GM12874 (cell line): Measurements from ENCODE around the gene MYBBP1A.

Source experiments
- CTCF ChIP-seq: IDR thresholded peaks from 2 replicates; pipeline ENCODE4 v1.5.1; 2011; ENCODE audit warnings: low read depth, mild to moderate bottlenecking, control low read depth, low read length, moderate library complexity; ENCODE audit not compliant: insufficient read depth

Gene MYBBP1A

DNA sequence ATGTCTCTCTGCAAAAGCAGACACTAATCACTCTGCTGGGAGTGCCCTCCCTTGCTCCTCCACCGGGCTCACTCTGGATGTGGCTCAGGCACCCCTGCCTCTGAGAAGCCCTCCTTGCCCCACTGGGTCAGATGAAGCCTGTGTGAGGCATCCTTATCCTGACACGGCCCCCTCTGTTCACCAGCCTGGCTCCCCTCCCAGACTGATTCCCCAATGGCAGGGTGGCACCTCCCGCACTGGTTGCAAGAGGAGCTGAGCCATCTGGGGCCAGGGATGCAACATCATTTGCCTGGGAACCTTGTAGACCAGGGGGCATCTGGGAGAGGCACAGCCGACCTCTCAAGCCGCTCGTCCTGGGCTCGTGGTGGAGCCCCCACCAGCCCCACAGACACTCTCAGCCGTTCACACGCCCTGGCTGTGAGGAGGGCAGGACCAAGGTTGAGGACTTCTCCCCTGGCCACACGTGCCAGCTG lies 35.8 kb upstream of the MYBBP1A start:
- TF ChIP-seq CTCF, result no peak

DNA sequence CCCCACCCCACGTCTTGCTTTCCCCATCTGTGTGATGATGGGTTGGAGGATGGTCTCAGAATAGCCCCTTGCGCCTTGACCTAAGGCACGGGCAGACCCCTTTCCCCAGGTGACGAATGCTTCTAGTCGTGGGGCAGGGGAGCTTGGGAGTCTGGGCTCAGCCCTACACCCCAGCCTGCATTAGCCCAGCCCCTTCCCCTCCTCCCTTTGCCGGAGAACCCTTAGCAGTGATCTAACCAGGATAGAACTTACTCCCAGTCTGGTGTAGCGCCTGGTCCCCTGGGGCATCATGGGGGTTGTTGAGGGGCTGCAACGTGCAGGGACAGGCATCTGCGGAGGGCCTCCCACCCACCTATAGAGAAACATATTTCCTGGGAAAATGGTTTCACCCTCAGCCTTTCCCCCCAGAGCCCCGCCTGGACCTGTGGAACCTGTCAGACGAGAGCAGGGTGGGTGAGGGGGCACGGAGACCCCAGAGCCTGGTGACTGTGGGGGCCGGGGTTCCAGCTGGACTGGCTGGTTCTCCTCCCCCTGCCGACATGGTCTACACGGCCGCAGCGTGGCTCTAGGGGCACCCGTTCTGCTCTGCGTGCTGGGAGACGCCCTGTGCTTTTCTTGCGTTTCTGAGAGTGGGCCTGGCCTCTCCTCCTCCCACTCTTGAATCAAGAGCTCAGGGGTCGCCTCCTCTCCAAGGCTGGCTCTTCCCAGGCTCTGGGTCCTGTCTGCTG lies 33.9 kb upstream of the MYBBP1A start:
- no peak for TF ChIP-seq CTCF

GRCh38 chr17:4588391-4588790 lies 33.2 kb upstream of the MYBBP1A start:
- TF ChIP-seq CTCF, result no peak

GRCh38 chr17:4587803-4588202 lies 32.6 kb upstream of the MYBBP1A start:
- TF ChIP-seq CTCF, result no peak

DNA sequence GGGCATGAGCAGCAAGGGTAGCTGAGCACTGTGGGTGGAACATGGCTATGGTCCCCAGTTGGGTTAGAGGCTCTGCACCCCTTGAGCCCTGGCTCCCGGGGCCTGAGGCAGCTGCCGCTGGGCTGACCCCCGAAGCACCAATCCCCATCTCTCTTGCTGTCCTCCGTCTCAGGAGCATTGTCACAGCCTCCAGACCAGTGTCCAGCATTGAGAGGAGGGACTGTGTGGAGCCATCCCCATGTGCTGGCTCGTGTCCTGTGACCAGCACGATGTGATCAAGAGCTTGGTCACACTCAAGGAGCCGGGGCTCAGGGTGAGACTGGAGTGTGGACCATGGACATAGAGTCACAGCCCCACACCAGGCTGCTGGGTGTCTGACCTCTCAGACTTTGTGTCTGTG lies 32.0 kb upstream of the MYBBP1A start:
- TF ChIP-seq CTCF, result no peak

DNA sequence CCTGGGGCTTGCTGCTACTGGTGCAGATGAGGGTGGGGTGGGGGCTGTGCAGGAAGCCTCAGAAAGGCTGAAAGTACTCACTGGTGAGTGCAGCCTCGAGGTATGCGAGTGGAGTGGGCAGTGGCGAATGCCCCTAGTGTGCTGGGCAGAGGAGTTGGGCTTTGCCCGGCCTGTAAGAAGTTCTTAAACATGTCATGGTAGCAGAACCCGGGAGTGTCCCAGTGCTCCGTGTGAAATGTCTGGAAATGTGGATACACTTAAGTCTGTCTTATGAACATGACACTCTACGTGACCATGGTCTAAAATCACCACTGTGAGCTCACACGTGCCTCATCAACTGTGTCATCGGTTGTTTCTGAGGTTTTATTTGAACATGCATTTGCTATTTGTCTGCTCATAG lies 30.9 kb upstream of the MYBBP1A start:
- TF ChIP-seq CTCF, result no peak

- no peak for TF ChIP-seq CTCF
These were observed 30.4 kb upstream of the MYBBP1A start for GRCh38 chr17:4585638-4585994.
